Stimulated activated CD4-positive, alpha-beta T cell treated with anti-CD3 and anti-CD28 coated beads, Interleukin-1b, Interleukin-23, amount 100 ng/mL, for 48 hours (primary cell): ENCODE data around the gene ETFA.

Experiments used
- DNase-seq: peaks from one replicate; pipeline ENCODE4 v3.0.0-alpha.2; 2020

ETFA gene

GRCh38 chr15:76191539-76192244 is 119.6 kb downstream of the ETFA start:
- DNase-seq, result no peak

- peak; percentile 72 for DNase-seq
Observed at GRCh38 chr15:76190751-76191538, 120.3 kb downstream of the ETFA start.

GRCh38 chr15:76190070-76190564 is 121.2 kb downstream of the ETFA start:
- DNase-seq, result no peak

- no peak for DNase-seq
Observed at GRCh38 chr15:76189106-76189505, 122.2 kb downstream of the ETFA start.

GRCh38 chr15:76187163-76187562 is 124.1 kb downstream of the ETFA start:
- no peak for DNase-seq

GRCh38 chr15:76185716-76186115 is 125.6 kb downstream of the ETFA start:
- no peak for DNase-seq

- DNase-seq, result no peak
Observed at GRCh38 chr15:76184650-76185035, 126.6 kb downstream of the ETFA start.

- DNase-seq, result no peak
Observed at GRCh38 chr15:76183930-76184649, 127.2 kb downstream of the ETFA start.

- peak; percentile 56 for DNase-seq
Observed at GRCh38 chr15:76181705-76182107, 129.6 kb downstream of the ETFA start.

- DNase-seq, result no peak
Observed at GRCh38 chr15:76180321-76180720, 130.9 kb downstream of the ETFA start.

GRCh38 chr15:76179023-76179422 is 132.2 kb downstream of the ETFA start:
- no peak for DNase-seq

- no peak for DNase-seq
Observed at GRCh38 chr15:76178296-76179000, 132.8 kb downstream of the ETFA start.

- no peak for DNase-seq
Observed at GRCh38 chr15:76177491-76178040, 133.7 kb downstream of the ETFA start.

- DNase-seq, result no peak
Observed at GRCh38 chr15:76176487-76177085, 134.7 kb downstream of the ETFA start.

GRCh38 chr15:76176059-76176458 is 135.2 kb downstream of the ETFA start:
- DNase-seq, result no peak

GRCh38 chr15:76175442-76175841 is 135.8 kb downstream of the ETFA start:
- no peak for DNase-seq

- DNase-seq, result no peak
Observed at GRCh38 chr15:76174654-76175053, 136.6 kb downstream of the ETFA start.

- no peak for DNase-seq
Observed at GRCh38 chr15:76173317-76173834, 137.9 kb downstream of the ETFA start.

- DNase-seq, result no peak
Observed at GRCh38 chr15:76172782-76173181, 138.5 kb downstream of the ETFA start.

GRCh38 chr15:76169911-76170800 is 141.1 kb downstream of the ETFA start:
- DNase-seq, result no peak

- no peak for DNase-seq
Observed at GRCh38 chr15:76169018-76169417, 142.3 kb downstream of the ETFA start.
